OCI-LY7 (cell line): ENCODE data around the gene RPA3. TPM values are rescaled to one million over a fixed set of nuclear protein-coding genes. Genes with fewer than 3 reads are reported as not detected.

Experiments
- BruUV-seq: library from RNA; stranded (reverse); fragments of 400-500 nt; replicated peaks from 2 replicates; lab custom pipeline; 2021; lab: Mats Ljungman, UMichigan
- CTCF ChIA-PET: fragments of 300-600 bp; sonication (Branson Sonifier 250); formaldehyde crosslinking; loops from one replicate; lab custom pipeline; 2022; ENCODE audit warnings: antibody characterized with exemption; ENCODE audit not compliant: unreplicated experiment; lab: Charles Lee
- POLR2A ChIA-PET: fragments of 300-600 bp; sonication (Branson Sonifier 250); formaldehyde crosslinking; loops from one replicate; lab custom pipeline; 2022; ENCODE audit warnings: antibody characterized with exemption; lab: Charles Lee
- DNase-seq: peaks from one replicate; pipeline ENCODE4 v3.0.0-alpha.2; 2015; ENCODE audit warnings: low spot score
- H2AFZ ChIP-seq: fragments of 200-600 bp; sonication (generic), shearing (Covaris generic); 2 replicates; pipeline ENCODE4 v1.6.1; 2014; ENCODE audit warnings: mild to moderate bottlenecking, antibody characterized with exemption, low read length, moderate library complexity
- H3K27ac ChIP-seq: fragments of 200-600 bp; sonication (generic); 2 replicates; pipeline ENCODE4 v1.5.1; 2014; ENCODE audit warnings: mixed run types, low read depth, mild to moderate bottlenecking, moderate library complexity, low read length, inconsistent platforms; ENCODE audit not compliant: poor library complexity, severe bottlenecking
- H3K36me3 ChIP-seq: fragments of 200-600 bp; sonication (generic); 2 replicates; pipeline ENCODE4 v1.6.1; 2014; ENCODE audit warnings: mild to moderate bottlenecking, antibody characterized with exemption, low read length, moderate library complexity, mixed read lengths; ENCODE audit not compliant: insufficient read depth
- H3K4me1 ChIP-seq: fragments of 200-600 bp; sonication (generic); 2 replicates; pipeline ENCODE4 v1.5.1; 2014; ENCODE audit warnings: mild to moderate bottlenecking, low read length; ENCODE audit not compliant: insufficient read depth, poor library complexity, severe bottlenecking
- H3K4me2 ChIP-seq: fragments of 200-600 bp; sonication (generic); 2 replicates; pipeline ENCODE4 v1.6.1; 2014; ENCODE audit warnings: mild to moderate bottlenecking, low read length
- H3K4me3 ChIP-seq: fragments of 200-600 bp; sonication (generic); 2 replicates; pipeline ENCODE4 v1.5.1; 2014; ENCODE audit warnings: mild to moderate bottlenecking, low read depth, low read length; ENCODE audit not compliant: poor library complexity, severe bottlenecking
- H3K79me2 ChIP-seq: fragments of 200-600 bp; sonication (generic); 2 replicates; pipeline ENCODE4 v1.6.1; 2016; ENCODE audit warnings: low read depth, mild to moderate bottlenecking, low read length, moderate library complexity, mixed read lengths; ENCODE audit not compliant: insufficient read depth
- H3K9me2 ChIP-seq: fragments of 200-600 bp; sonication (generic); 2 replicates; pipeline ENCODE4 v1.6.1; 2016; ENCODE audit warnings: mild to moderate bottlenecking, low read length, mixed read lengths; ENCODE audit not compliant: insufficient read depth
- H3K9me3 ChIP-seq: fragments of 200-600 bp; sonication (generic); 2 replicates; pipeline ENCODE4 v1.6.1; 2014; ENCODE audit warnings: mild to moderate bottlenecking, mixed run types, low read length, mixed read lengths
- H4K20me1 ChIP-seq: fragments of 200-600 bp; sonication (generic); 2 replicates; pipeline ENCODE4 v1.6.1; 2014; ENCODE audit warnings: mild to moderate bottlenecking, antibody characterized with exemption, low read length, moderate library complexity, mixed read lengths; ENCODE audit not compliant: insufficient read depth
- EZH2phosphoT487 ChIP-seq: fragments of 200-600 bp; sonication (generic); IDR thresholded peaks from 2 replicates; pipeline ENCODE4 v1.6.1; 2018; ENCODE audit warnings: low read depth, borderline replicate concordance, mild to moderate bottlenecking, mixed run types, antibody characterized with exemption, low read length, moderate library complexity, mixed read lengths
- intact Hi-C: fragments of 100-400 bp; cut with micrococcal nuclease; formaldehyde crosslinking; loops from one replicate; pipeline ENCODE4 v1.10.0; 2022; ENCODE audit not compliant: unreplicated experiment
- total RNA-seq, 2 experiments: library from RNA; depleted of rRNA in 1 of 2; stranded (reverse); fragments of >200 nt in 1 of 2; shearing (Covaris generic) in 1 of 2; gene quantifications; 2 replicates each; pipeline ENCODE4 v1.2.3, GENCODE V29; 2014 to 2022
- TF ChIP-seq, protein P1 (sequence below): fragments of 200-600 bp; sonication (generic); conservative IDR thresholded peaks from 2 replicates; pipeline ENCODE4 v1.5.1; 2014; ENCODE audit warnings: mild to moderate bottlenecking, antibody characterized with exemption, low read length, moderate library complexity, mixed read lengths

RPA3 gene
- total RNA-seq, 2 experiments from 2014 or later: 66.3 to 111 TPM

DNA sequence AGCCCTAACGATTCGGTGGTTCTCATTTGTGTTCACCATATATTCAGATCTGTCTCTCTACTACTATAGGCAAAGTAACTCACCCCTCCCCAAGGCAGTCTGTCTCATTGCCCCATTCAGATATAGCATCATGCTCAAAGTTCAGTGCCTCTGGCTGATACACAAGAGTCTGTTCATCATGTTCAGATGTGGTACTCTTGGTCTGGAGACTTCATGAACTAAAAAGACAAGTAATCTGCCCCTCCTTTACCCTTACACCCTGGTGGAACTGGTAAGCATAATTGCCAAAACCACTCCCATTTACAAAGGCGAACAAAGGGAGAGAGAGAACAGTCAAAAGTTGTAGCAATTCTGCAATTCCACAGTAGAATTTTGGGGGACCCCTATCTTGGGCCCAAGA lies 47.9 kb downstream of the RPA3 start:
- H3K4me2 ChIP-seq: no peak overlapping the region
- no TSS peak for BruUV-seq
- H4K20me1 ChIP-seq: no peaks in the 10 kb centered on the region
- no peaks in the 10 kb centered on the region for H3K9me3 ChIP-seq
- no peak overlapping the region for H3K4me3 ChIP-seq
- DNase-seq: no peak
- 0 out of 2 replicates have a peak, but pooled peaks cover 5% of the 10 kb centered on the region for H3K36me3 ChIP-seq
- intact Hi-C loops: no loop called here
- peaks cover 8% of the 10 kb centered on the region for H3K4me1 ChIP-seq
- no peak overlapping the region for H3K27ac ChIP-seq
- ChIA-PET POLR2A (interaction anchor here (1.9 kb wide), 1 partner anchor 11 kb away, joined by 7 read pairs; no protein-coding TSS in a partner anchor), CTCF (no interaction called here)
- no peaks in the 10 kb centered on the region for H3K79me2 ChIP-seq
- H3K9me2 ChIP-seq: no peaks in the 10 kb centered on the region
- H2AFZ ChIP-seq: no peak overlapping the region
- TF ChIP-seq EZH2phosphoT487: no peak
- TF ChIP-seq, protein P1, sequence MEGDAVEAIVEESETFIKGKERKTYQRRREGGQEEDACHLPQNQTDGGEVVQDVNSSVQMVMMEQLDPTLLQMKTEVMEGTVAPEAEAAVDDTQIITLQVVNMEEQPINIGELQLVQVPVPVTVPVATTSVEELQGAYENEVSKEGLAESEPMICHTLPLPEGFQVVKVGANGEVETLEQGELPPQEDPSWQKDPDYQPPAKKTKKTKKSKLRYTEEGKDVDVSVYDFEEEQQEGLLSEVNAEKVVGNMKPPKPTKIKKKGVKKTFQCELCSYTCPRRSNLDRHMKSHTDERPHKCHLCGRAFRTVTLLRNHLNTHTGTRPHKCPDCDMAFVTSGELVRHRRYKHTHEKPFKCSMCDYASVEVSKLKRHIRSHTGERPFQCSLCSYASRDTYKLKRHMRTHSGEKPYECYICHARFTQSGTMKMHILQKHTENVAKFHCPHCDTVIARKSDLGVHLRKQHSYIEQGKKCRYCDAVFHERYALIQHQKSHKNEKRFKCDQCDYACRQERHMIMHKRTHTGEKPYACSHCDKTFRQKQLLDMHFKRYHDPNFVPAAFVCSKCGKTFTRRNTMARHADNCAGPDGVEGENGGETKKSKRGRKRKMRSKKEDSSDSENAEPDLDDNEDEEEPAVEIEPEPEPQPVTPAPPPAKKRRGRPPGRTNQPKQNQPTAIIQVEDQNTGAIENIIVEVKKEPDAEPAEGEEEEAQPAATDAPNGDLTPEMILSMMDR: no peak

GRCh38 chr7:7668706-7669105 lies 49.7 kb downstream of the RPA3 start:
- Histone ChIP-seq H3K4me1 (peaks cover 8% of the 10 kb centered on the region), H3K4me3 (no peak overlapping the region), H3K9me3 (no peaks in the 10 kb centered on the region), H3K9me2 (no peaks in the 10 kb centered on the region), H3K36me3 (no peaks in the 10 kb centered on the region), H3K79me2 (no peaks in the 10 kb centered on the region), H4K20me1 (no peaks in the 10 kb centered on the region), H3K27ac (no peak overlapping the region), H2AFZ (no peak overlapping the region), H3K4me2 (no peak overlapping the region)
- no TSS peak for BruUV-seq
- intact Hi-C loops: no loop called here
- no peak for DNase-seq
- ChIA-PET CTCF (no interaction called here), POLR2A (no interaction called here)
- no peak for TF ChIP-seq EZH2phosphoT487
- TF ChIP-seq, protein P1: no peak

GRCh38 chr7:7667187-7667586 lies 51.2 kb downstream of the RPA3 start:
- BruUV-seq: no TSS peak
- CTCF ChIA-PET: interaction anchor here (1.0 kb wide), 1 partner anchor 14 kb away, joined by 3 read pairs; no protein-coding TSS in a partner anchor

More at GRCh38 chr7:7667187-7667586, 51.2 kb downstream of the RPA3 start:
- POLR2A ChIA-PET: interaction anchor here (1.6 kb wide), 1 partner anchor 14 kb away, joined by 5 read pairs; no protein-coding TSS in a partner anchor
- DNase-seq: no peak
- H3K4me2 ChIP-seq: no peak overlapping the region
- intact Hi-C loops: no loop called here
- H3K36me3 ChIP-seq: no peaks in the 10 kb centered on the region
- no peak overlapping the region for H3K27ac ChIP-seq
- H3K4me1 ChIP-seq: no peaks in the 10 kb centered on the region
- no peaks in the 10 kb centered on the region for H4K20me1 ChIP-seq
- no peaks in the 10 kb centered on the region for H3K79me2 ChIP-seq
- H2AFZ ChIP-seq: no peak overlapping the region
- H3K4me3 ChIP-seq: no peak overlapping the region
- H3K9me2 ChIP-seq: no peaks in the 10 kb centered on the region
- TF ChIP-seq, protein P1: no peak
- no peak for TF ChIP-seq EZH2phosphoT487
- no peaks in the 10 kb centered on the region for H3K9me3 ChIP-seq
